ENCODE measurements around the gene TBC1D8B.
"Not testable (repeated sequence)": the region's sequence is repeated elsewhere in the genome, so short reads cannot be mapped to it uniquely, and the experiment has no call there.

Gene TBC1D8B

DNA sequence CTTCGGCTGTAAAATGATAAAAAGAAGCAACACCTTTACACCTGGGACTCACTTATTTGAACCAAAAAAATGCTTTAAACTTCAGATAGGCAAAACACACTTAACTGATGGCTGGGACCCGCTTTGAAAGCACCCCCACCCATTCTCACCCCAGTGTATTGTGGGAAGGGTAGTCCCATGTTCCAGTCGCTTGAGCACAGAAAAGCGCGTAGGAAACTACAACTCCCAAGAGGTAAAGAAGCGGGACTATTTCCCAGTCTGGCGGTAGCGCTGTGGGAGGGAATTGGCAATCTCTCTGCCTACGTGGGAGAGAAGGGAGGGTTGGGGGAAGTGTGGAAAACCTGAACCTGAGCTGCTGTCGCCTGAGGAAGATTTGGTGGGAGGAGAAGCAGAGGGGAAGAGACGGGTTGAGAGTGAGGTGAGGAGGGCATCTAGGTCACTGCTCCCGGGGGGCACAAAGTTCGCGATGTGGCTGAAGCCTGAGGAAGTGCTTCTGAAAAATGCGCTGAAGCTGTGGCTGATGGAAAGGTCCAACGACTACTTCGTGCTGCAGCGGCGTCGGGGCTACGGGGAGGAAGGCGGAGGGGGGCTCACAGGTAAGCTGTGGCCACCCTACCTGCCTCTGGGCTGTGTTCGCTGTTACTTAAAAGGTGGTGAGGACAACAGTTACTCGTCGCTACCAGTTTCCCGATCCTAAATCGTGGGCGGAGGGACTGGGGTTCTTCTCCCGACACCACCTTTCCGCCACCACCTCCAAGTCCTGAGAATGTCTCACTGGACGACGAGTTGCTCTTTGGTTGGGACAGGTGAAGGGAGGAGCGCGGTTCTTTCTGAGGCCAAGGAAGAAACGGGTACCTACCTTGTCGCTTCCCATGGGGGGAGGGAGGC lies at the start of gene TBC1D8B:
TBC1D8B (plus strand) TSS at position 286 of the 888 bp plus-strand sequence; CDS start at position 467, 181 bp downstream.
- DNase-seq, result peak; percentile 4

DNA sequence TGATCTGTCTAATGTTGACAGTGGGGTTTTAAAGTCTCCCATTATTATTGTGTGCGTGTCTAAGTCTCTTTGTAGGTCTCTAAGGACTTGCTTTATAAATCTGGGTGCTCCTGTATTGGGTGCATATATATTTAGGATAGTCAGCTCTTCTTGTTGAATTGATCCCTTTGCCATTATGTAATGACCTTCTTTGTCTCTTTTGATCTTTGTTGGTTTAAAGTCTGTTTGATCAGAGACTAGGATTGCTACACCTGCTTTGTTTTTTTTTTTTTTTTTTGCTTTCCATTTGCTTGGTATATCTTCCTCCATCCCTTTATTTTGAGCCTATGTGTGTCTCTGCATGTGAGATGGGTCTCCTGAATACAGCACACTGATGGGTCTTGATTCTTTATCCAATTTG lies 33.2 kb upstream of the TBC1D8B start:
- DNase-seq, result not testable (repeated sequence)

DNA sequence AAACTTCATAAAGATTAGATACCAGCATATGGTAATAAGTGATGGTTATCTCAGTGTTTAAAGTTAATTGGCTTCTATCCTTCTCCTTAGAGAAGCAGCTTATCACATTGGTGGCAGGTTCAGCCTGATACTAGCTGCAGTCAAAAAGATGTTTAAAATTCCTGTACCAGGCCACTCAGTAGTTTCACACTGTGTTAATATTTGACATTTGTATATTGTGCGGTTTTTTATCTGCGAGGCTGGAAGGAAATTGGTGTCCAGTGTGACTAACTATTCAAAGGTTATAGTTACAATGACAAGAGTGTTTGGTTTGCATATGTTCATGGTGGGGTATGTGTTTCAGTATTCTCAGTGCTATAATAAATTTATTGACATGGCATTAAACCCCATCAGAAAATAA lies 27.5 kb upstream of the TBC1D8B start:
- no peak for DNase-seq

DNA sequence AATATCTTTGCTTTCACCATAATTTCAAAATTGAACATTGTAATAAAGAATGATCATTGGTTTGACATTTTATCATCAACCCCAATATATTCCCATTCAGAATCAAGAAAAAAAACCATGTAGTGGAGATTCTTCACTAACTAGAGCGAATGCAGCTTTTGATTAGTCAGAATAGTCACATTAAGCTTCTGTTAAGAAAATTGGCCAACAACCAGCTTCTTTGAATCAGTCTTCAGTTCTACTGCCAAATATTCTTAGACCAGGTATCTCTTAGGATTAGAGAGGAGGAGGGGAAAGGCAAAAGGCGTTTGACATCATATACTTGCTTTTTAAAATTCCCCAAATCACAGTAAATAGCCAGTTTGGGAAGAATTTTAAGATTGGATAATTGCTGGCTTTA lies 22.2 kb upstream of the TBC1D8B start:
- no peak for DNase-seq

DNA sequence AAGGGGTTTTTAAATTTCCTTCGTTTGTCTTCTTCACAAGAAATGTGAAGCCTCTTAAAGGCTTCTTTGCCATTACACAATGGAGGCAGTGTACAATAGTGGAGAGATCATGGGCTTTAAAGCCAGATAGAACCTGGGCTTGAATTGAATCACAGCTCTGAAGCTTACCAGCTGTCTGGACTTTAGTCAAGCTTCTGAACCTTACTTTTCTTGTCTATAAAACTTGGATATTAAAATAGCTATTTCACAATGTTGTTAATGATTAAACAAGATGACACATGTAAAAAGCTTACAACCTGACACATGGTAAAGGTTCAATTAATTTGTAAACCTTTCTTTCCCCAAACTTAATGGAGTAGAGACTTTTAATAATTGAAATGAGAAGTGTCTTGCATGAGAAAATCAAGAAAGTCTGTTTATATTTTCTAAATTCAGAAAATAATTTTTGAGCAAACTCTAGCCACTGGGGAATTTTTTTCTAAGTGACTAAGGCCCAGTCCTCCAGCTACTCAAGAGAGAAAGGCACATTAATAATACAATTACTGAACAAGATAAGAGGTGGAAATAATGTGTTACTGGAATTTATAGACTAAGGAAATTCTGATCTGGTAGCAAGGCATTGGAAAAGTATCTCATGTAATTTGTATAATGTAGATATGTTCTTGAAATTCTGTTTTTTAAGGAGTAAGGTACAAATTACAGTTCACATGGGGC lies 21.7 kb upstream of the TBC1D8B start:
- no peak for DNase-seq

DNA sequence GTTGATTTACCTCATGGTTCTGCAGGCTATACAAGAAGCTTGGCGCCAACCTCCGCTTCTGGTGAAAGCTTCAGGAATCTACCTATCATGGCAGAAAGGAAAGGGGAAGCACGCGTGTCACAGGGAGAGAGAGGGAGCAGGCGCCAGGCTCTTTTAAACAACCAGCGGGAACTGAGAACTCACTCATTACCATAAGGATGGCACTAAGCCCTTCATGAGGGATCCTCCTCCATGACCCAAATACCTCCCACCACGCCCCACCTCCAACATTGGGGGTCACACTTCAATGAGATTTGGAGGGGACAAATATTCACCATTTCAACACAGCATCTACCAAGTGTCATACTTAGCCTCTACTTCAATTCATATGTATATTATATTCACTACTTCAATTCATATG lies 18.8 kb upstream of the TBC1D8B start:
- no peak for DNase-seq

DNA sequence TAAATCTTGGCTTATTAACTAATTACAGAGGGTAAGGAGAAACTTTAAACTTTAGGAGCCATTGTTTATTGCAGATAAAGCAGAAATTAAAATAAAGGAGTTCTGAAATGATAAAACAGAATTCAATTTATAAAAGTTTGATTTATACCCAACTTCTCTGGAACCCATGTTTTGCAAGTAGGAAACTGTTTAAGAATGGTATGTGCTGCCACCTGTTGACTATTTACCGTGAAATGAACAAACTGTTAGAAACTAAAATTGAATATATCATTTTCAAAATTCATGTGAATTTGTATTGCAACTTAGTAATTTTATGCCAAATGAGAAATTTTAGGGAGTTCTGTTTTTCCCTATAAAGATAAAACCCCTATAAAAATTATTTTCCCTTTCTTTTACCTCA lies 11.0 kb upstream of the TBC1D8B start:
- DNase-seq, result no peak

DNA sequence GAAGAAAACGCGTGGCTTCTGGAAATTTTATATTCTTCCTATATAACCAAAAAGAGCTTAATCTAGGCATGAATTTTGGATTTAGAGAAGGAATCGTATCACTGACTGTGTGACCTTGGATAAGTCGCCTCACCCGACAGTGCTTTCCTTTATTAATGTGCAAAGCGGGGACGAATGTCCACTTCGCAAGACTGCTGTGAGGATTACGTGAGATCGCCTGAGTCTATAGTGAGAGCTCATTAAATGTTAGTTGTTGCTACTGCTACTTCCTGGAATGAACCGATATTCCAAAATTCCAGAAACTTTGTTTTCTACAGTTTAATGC lies 448 bp upstream of the TBC1D8B start:
- DNase-seq, result no peak

DNA sequence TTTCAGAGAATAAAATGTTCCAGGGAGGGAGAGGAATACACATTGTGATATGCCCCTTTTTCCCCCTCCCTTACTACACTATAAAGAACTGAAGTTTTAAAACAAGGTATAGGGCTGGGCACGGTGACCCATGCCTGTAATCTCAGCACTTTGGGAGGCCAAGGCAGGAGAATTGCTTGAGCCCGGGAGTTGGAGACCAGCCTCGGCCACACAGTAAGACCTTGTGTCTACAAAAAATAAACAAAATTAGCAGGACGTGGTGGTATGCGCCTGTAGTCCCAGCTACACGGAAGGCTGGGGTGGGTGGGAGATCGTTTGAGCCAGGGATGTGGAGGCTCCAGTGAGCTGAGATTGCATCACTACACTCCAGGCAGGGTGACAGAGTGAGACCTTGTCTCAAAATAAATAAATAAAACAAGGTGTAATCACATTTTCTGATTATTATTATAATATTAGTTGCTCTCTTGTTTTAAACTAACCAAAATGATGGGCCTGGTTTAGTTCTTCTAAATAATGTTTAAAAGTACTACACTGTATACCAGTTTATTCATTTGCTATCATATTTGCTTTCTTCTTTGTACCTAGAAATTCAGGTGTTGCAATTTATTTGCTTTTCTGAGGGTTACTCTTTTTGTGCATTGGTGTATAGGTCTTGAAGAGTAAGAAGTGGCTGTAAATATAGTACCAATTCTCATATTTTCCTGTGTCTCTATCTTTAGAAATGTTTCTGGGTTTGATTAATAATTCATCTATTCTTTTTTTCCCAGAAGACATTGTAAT lies 8.8 kb downstream of the TBC1D8B start:
- DNase-seq, result no peak

DNA sequence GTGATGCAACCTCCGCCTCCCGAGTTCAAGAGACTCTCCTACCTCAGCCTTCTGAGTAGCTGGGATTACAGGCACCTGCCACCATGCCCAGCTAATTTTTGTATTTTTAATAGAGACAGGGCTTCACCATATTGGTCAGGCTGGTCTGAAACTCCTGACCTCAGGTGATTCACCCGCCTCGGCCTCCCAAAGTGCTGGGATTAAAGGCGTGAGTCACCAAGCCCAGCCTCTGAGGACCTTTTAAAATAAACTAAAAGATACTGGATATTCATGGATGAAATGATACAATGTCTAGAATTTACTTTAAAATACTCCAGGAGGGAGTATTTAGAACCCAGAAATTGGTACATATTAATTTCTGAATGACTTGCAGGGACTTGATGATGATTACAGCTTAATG lies 10.5 kb downstream of the TBC1D8B start:
- not testable (repeated sequence) for DNase-seq

DNA sequence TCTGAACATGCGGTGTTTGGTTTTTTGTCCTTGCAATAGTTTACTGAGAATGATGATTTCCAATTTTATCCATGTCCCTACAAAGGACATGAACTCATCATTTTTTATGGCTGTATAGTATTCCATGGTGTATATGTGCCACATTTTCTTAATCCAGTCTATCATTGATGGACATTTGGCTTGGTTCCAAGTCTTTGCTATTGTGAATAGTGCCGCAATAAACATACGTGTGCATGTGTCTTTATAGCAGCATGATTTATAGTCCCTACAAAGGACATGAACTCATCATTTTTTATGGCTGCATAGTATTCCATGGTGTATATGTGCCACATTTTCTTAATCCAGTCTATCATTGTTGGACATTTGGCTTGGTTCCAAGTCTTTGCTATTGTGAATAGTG lies 11.6 kb downstream of the TBC1D8B start:
- DNase-seq, result not testable (repeated sequence)

DNA sequence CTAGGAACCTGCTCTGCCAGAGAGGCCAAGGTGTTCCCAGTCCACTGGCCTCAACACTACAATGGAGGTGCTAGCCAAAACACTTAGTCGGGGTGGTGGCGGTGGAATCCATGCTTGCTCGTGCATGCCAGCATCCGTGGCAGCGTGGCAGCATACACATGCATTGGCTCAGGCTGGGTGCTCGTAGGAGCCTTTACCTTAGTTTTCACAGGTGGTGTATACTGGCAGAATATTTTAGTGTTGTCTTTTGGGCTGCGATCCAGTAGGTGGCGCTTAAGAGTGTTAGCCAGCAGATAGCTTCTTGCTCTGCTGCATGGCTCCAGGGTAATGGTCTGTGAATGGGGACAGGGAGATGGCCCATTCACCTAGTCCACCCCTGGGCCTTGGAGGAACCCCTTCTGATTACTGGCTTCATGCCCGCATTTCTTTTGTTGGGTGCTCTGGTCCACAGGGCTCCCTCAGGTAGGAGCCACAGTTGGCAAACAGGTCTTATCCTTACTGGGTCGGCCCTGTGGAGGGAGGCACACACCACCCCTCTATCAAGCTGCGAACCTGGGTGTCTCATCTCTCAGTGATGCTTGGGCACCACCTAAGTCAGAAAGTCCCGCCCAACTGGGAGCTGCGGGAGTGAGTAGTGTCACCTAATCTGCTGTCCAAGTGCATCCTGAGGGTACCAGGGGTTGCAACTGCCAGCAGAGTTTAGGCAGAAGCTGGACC lies 60.7 kb downstream of the TBC1D8B start:
- no peak for DNase-seq

DNA sequence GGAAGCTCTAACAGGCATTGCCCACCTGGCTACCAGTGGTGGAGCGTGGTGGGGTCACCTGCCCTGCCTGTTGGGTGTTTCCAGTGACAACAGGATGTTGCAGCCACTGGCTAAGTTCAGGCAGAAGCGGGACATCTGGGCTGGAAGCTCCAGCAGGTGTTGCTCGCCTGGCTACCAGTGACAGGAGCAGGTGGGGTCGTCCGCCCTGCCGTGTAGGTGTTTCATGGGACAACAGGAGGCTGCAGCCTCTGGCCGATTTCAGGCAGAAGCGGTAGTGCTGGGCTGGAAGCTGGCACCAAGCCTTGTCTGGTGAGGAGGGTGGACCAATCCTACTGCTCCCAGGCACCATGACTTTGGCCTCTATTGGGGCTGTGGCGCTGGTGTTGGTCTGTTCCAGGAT lies 61.2 kb downstream of the TBC1D8B start:
- no peak for DNase-seq

DNA sequence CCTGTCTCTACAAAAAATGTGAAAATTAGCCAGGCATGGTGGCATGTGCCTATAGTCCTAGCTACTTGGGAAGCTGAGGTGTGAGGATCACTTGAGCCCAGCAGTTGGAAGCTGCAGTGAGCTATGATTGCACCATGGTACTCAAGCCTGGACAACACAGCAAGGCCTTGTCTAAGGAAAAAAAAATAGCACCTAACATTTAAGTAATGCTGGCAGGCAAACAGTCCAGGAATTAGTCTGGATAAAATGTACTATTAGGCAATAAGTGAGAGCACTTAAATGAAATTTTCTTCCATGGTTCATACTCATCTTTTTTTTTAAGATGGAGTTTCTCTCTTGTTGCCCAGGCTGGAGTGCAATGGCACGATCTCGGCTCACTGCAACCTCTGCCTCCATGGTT lies 70.3 kb downstream of the TBC1D8B start:
- DNase-seq, result not testable (repeated sequence)

DNA sequence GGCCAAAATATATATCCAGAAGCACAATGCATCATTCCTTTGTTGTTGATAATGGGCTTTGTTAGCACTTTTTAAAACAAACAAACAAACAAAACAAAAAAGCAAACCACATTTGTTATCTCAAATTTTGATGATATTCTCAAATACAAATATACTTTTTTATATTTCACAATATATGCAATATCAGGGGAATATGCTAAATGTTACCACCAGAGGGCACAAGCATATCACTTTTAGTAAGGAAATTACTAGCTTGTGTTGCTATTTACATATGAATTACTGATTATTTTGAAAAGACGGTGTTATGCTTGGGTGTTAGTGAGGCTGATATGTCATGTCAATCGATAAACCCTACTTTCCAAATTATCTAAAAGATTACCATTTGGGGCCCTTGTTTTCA lies 71.6 kb downstream of the TBC1D8B start:
- DNase-seq, result no peak

DNA sequence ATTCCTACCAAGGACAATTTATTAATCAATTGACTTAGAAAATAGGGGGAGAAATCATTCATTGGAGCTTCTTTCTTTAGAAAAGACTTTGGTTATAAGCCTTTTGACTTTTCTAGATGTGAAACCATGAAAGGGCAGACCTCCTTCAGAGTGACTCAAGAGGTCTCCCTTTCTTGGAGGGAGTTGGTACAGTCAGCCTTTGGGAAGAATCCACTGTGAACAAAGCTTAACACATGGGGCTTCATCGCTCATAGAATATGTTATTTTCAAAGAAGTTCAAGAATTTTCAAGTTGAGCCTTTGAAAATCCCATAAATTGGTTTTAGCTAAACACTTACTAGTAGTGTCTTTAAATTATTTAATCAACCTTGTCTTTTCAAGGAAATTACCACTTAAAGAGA lies 72.7 kb downstream of the TBC1D8B start:
- no peak for DNase-seq

DNA sequence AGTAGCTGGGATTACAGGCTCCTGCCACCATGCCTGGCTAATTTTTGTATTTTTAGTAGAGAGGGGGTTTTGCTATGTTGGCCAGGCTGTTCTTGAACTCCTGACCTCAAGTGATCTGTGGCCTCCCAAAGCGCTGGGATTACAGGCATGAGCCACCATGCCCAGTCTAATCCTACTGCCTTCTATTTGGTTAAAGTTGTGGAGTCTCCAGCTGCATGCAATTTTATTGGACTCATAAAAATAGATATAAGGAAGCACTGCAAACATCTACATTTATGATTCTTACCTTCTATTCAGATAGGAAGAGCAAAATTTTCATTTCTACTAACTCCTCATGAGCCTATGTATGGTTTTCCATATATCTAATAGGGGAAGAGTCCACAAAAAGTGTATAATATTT lies 87.0 kb downstream of the TBC1D8B start:
- no peak for DNase-seq

DNA sequence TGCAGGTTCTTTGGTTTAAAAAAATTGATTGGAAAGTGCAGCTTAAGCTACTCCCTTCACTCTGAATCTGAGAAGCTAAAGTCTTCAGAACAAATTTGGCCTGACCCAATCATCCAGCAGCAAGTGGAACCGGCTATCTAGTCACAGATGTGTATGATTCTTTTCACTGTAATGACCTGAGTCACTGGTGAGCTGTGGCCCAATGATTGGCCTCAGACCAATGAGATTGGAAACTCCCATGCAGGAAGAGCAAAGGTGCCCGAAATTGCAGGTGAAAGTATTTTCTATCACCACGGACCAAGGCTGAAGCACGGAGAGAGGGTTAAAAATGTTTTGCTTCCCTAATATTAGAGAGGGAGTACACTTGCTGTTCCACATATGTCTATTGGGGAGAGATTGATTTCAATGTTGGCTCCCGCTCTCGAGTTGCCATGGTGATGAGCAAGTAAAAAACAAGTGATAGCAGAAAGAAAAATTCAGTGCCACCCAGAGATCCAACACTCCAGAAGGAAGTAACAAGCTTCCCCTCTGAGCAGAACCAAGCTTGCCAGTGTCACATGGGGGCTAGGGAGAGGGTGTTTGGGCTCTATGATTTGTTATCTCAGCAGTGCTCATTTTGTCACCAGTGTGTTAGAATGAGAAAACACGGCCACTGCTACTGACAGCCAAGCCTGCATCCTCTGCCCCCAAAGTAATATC lies 89.4 kb downstream of the TBC1D8B start:
- no peak for DNase-seq

DNA sequence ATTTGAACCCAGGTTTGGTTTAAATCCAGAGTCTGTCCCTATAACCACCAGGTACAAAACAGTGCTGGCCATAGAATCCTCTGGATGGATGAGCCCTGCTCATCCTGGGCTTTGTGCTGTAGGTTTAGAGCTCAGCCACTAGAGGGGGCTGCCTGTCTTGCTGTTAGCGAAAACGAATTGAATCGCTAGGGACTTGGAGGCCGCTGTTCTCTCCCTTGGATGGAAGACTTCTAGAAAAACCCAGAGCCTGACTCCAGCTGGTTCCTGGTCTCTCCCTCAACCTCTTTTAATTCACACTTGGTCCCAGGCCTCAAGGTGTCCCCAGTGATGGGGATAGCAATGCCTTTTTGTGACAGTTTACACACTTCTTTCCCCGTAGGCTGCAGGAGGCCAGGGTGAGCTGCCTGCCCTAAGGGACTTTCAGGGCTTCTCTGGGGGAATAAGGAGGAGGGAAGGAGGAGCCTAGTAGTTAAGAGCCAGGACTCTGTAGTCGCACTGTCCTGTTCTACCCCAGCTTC lies 92.0 kb downstream of the TBC1D8B start:
- DNase-seq, result no peak

DNA sequence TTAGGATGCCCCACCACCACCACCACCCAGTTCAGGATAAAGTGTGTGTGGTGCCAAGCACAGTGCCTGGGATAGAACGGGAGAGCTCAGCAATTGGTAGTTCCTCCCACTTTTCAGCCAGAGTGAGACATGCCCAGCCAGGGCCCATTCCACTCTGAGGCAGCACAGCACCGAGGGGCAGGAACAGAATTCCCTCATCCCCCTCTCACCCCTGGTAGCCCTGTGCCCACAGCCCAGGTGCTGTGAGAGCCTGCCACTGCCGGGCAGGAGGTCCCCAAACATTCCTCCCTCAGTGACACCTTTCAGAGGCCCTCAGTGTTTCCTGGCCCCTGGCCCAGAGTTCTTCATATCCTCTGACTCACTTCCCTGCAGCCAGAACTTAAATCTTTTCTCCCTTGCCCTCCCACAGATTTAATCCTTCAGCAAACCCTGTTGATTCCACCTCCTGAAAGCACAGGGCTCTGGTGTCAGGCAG lies 92.5 kb downstream of the TBC1D8B start:
- no peak for DNase-seq

DNA sequence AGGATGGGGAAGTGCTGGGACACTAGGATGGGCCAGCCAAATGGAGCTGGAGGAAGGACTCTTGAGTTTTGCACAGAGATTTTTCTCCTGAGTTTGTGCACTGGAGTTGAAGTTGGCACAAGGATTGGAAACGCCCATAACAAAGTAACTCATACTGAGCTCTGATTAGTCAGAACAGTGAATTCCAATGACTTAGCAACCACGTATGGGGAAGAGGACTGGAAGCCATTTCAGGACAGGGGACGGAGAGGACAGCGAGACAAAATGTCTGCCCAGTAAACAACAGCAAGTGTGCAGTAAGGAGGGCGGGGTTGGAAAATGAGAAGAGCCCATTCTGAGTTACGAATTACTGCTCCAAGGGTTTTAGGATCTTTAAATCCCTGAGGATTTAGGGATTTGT lies 94.8 kb downstream of the TBC1D8B start:
- DNase-seq, result no peak

DNA sequence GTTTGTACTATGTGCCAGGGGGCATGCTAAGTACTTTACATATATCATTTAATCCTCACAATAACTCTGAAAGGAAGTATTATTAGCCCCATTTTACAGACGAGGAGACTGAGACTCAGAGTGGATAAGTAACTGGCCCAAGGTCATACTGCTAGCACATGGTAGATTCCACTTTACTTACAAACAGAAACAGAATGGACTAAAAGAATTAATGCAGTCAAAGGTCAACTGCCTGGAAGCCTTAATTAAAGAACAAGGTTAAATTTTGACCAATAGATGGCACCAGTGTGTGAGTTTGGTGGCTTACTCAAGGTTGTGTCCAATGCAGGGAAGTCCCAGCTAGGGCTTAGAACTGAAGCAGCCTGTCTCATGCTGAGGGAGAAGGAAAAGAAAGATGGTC lies 96.0 kb downstream of the TBC1D8B start:
- no peak for DNase-seq

Measured in 8988T (cell line).